ENCODE data around the gene TSC22D3. TPM values are rescaled to one million over a fixed set of nuclear protein-coding genes. Genes with fewer than 3 reads are reported as not detected.

TSC22D3 gene
- total and polyA plus RNA-seq, 12 donors, result 26.3 to 153 (median 36.9) TPM

DNA sequence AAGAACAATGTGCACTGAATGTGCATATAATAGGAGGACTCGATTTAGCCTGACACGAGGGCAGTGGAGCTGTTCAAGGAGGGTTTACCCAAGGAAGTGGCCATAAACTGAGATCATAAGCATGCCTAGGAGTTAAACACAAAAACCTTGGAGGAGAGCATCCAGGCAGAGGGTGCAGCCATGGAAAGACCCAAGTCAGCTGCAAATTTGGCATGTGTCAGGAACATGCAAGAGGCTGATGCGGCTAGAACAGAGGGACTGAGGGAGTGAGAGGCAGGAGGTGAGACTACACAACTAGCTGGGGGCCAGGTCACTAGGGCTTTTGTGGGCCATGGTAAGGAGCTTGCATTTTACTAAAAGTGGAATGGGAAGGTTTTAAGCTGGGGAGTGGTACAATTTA, 91.7 kb downstream of the TSC22D3 start:
- WGBS, 2 donors, result 70 to 77% methylated on average over 3 of the region's 3 CpGs
- no peak for ATAC-seq
- intact Hi-C loops (cut with DNase I), result no loop called here
- Histone ChIP-seq H3K9me3 (no peaks in the 10 kb centered on the region), H3K36me3 (no peaks in the 10 kb centered on the region), H3K27ac (peak overlapping the region; percentile 27 to 81 (median 46)), H3K4me1 (peaks cover 3 to 53% (median 30%) of the 10 kb centered on the region in 9 donors), H3K27me3 (peaks cover 0 to 37% (median 0%) of the 10 kb centered on the region in 7 donors), H3K4me3 (no peak overlapping the region)
- TF ChIP-seq, protein P1, sequence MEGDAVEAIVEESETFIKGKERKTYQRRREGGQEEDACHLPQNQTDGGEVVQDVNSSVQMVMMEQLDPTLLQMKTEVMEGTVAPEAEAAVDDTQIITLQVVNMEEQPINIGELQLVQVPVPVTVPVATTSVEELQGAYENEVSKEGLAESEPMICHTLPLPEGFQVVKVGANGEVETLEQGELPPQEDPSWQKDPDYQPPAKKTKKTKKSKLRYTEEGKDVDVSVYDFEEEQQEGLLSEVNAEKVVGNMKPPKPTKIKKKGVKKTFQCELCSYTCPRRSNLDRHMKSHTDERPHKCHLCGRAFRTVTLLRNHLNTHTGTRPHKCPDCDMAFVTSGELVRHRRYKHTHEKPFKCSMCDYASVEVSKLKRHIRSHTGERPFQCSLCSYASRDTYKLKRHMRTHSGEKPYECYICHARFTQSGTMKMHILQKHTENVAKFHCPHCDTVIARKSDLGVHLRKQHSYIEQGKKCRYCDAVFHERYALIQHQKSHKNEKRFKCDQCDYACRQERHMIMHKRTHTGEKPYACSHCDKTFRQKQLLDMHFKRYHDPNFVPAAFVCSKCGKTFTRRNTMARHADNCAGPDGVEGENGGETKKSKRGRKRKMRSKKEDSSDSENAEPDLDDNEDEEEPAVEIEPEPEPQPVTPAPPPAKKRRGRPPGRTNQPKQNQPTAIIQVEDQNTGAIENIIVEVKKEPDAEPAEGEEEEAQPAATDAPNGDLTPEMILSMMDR (IDR thresholded peaks at IDR 0.05), result no peak
- DNase-seq, result no peak

DNA sequence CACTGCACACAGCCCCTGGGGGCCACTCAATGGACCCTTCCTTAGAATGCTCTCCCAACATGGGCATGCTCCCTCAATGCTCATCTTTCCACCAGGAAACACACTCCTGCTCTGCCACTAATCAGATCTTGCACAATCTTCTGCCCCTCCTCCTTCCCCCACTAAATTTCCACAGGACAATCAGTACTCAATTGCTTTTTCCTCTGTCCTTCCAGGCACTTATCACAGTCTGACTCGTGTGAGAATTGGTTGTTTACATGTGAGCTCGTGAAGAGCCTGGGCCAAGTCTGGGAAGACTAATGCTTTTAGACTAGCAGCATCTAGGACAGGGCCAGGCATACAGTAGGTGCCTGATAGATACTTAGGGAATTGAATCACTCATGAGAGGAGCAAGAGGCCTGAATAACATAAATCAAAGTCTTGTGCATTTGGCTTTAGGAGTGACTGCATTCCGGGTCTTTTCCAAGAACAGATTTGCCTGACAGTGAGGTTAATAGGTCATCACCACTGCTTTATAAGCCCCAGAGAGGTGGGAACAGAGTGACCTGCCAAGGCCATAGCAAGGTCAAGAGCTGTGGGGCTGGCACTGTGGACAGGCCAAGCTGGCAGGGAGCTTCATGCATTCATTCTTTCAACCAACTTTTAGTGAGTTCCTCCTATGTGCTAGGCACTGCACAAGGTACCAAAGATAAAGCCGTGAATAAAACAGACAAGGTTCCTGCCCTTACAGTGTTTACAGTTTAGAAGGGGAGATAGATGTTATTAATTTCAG, 92.3 kb downstream of the TSC22D3 start:
- intact Hi-C loops (cut with DNase I), result no loop called here
- 21 to 36% methylated on average over 4 of the region's 4 CpGs for WGBS, 2 donors
- no peaks in the 10 kb centered on the region for H3K36me3 ChIP-seq
- peak in 7 of 8 donors; percentile 7 to 68 (median 43) for ATAC-seq
- TF ChIP-seq, protein P1 (IDR thresholded peaks at IDR 0.05), result no peak
- H3K9me3 ChIP-seq, result no peaks in the 10 kb centered on the region
- no peak overlapping the region for H3K4me3 ChIP-seq
- peaks cover 0 to 42% (median 0%) of the 10 kb centered on the region in 7 donors for H3K27me3 ChIP-seq
- peak overlapping the region in 8 of 10 donors; percentile 12 to 81 (median 56) for H3K27ac ChIP-seq
- DNase-seq, result no peak
- H3K4me1 ChIP-seq, result peaks cover 3 to 58% (median 34%) of the 10 kb centered on the region in 9 donors

DNA sequence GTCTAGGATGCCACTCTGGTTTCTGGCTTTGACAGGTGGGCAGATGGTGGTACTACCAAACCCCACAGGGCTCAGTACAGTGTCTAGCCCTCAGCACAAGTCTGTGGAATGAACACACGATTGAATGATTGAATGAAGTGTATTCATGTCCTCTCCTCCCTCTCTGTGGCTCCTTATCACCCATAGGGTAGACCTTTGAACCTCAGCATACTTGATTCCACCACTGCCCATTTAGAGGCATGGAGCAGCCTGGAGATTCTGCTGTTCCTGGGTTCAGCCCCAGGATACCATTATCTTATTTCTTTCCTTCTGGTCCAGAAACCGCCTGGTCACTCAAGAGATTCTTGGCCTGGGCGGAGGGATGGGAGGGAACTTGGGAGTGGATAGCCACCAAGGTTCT, 93.3 kb downstream of the TSC22D3 start:
- DNase-seq (no peak), ATAC-seq (no peak)
- Histone ChIP-seq H3K36me3 (no peaks in the 10 kb centered on the region), H3K27ac (peak overlapping the region in 2 of 10 donors; percentile 9 to 16), H3K27me3 (peaks cover 0 to 50% (median 0%) of the 10 kb centered on the region in 7 donors), H3K4me3 (no peak overlapping the region), H3K4me1 (peaks cover 3 to 66% (median 45%) of the 10 kb centered on the region in 9 donors), H3K9me3 (no peaks in the 10 kb centered on the region)
- TF ChIP-seq, protein P1 (IDR thresholded peaks at IDR 0.05), result no peak
- intact Hi-C loops (cut with DNase I), result no loop called here
- WGBS, 2 donors, result 97 to 100% methylated on average over 3 of the region's 3 CpGs

DNA sequence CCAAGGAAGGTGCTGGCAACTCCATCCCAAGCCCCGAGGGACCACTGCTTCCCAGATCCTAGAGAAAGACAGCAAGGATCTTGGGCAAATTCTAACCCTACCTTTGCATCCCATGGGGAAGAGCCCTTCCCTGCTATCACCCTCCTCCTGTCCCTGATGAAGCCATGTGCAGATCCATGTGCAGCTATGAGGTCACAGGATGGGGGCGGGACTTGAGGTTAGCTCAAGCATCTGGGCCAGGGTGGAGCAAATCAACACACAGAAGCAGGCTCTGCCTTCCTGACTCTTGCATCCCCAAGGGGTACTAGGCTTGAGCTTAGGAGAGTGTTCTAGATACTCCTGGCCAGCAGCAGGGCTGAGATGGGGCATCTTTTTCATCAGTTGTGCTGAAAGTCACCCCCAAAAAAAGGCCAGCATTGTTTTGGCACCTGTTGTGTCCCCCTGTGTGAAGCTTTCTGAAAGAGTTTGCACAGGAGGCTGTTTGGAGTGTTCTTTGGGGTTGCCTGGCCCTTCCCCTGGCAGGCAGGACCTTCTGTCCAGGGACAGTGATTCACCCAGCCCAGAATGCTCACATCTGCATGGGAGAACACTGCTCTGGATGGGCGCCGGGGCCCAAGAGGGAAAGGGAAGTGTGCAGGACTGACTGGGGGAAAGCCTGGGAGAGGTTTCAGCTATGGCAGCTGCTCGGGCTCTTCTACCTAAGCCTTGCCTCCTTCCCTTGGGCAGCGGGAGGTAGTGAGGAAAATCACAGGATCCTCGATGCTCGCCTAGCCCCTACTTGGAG, 96.4 kb downstream of the TSC22D3 start:
- H3K4me1 ChIP-seq, result peaks cover 3 to 67% (median 47%) of the 10 kb centered on the region in 9 donors
- WGBS, 2 donors, result 73 to 74% methylated on average over 7 to 8 of the region's 8 CpGs
- peak overlapping the region; percentile 65 to 92 (median 90) for H3K27ac ChIP-seq
- no peak overlapping the region for H3K4me3 ChIP-seq
- DNase-seq (peak; percentile 66 to 83), ATAC-seq (peak in 7 of 8 donors; percentile 24 to 54 (median 44))
- TF ChIP-seq, protein P1 (IDR thresholded peaks at IDR 0.05), result no peak
- H3K27me3 ChIP-seq, result peaks cover 0 to 58% (median 0%) of the 10 kb centered on the region in 7 donors
- no peaks in the 10 kb centered on the region for H3K9me3 ChIP-seq
- H3K36me3 ChIP-seq, result no peaks in the 10 kb centered on the region
- intact Hi-C loops (cut with DNase I), result loop anchor here in 6 of 10 donors (5.0 to 10.0 kb wide), 4 partner anchors 33 to 53 kb away; no protein-coding TSS in a partner anchor

Measured in heart right ventricle (tissue), 16 donors.